Hepatocyte (in vitro differentiated cells): ENCODE data around the gene ARF6. TPM values are rescaled to one million over a fixed set of nuclear protein-coding genes. Genes with fewer than 3 reads are reported as not detected.
"Not testable (repeated sequence)": the region's sequence is repeated elsewhere in the genome, so short reads cannot be mapped to it uniquely, and the experiment has no call there.

Experiments used
- DNase-seq: peaks from one replicate; pipeline ENCODE4 v3.0.0-alpha.2; 2016; ENCODE audit warnings: low spot score
- H2AFZ ChIP-seq: fragments of 200-600 bp; sonication (generic); 2 replicates; pipeline ENCODE4 v1.6.0; 2016; ENCODE audit warnings: antibody characterized with exemption, mild to moderate bottlenecking
- H3K27ac ChIP-seq: fragments of 200-600 bp; sonication (generic); 2 replicates; pipeline ENCODE4 v1.5.1; 2016; ENCODE audit warnings: mild to moderate bottlenecking
- H3K27me3 ChIP-seq: fragments of 200-600 bp; sonication (generic); 2 replicates; pipeline ENCODE4 v1.6.1; 2016
- H3K36me3 ChIP-seq: fragments of 200-600 bp; sonication (generic); replicated peaks from 2 replicates; pipeline ENCODE4 v1.5.1; 2016; ENCODE audit warnings: low read depth; ENCODE audit not compliant: insufficient read depth
- H3K4me1 ChIP-seq: fragments of 200-600 bp; sonication (generic); 2 replicates; pipeline ENCODE4 v1.5.1; 2016; ENCODE audit warnings: mild to moderate bottlenecking, moderate library complexity; ENCODE audit not compliant: insufficient read depth
- H3K4me2 ChIP-seq: fragments of 200-600 bp; sonication (generic); 2 replicates; pipeline ENCODE4 v1.6.0; 2016
- H3K4me3 ChIP-seq: fragments of 200-600 bp; sonication (generic); 2 replicates; pipeline ENCODE4 v1.5.1; 2016; ENCODE audit warnings: mild to moderate bottlenecking
- H3K79me2 ChIP-seq: fragments of 200-600 bp; sonication (generic); 2 replicates; pipeline ENCODE4 v1.6.0; 2017; ENCODE audit warnings: mild to moderate bottlenecking
- H3K9me2 ChIP-seq: fragments of 200-600 bp; sonication (generic); replicated peaks from 2 replicates; pipeline ENCODE4 v1.6.0; 2017; ENCODE audit warnings: mild to moderate bottlenecking; ENCODE audit not compliant: insufficient read depth
- H3K9me3 ChIP-seq: fragments of 200-600 bp; sonication (generic); 2 replicates; pipeline ENCODE4 v1.5.1; 2016; ENCODE audit warnings: low read depth, mild to moderate bottlenecking
- H4K20me1 ChIP-seq: fragments of 200-600 bp; sonication (generic); 2 replicates; pipeline ENCODE4 v1.6.0; 2016; ENCODE audit warnings: mild to moderate bottlenecking; ENCODE audit not compliant: insufficient read depth, poor library complexity, severe bottlenecking
- EZH2 ChIP-seq: fragments of 200-600 bp; sonication (generic); IDR thresholded peaks from 2 replicates; pipeline ENCODE4 v1.6.1; 2016; ENCODE audit warnings: antibody characterized with exemption, mild to moderate bottlenecking, borderline replicate concordance
- EZH2phosphoT487 ChIP-seq: fragments of 200-600 bp; sonication (generic); IDR thresholded peaks from one replicate; pipeline ENCODE4 v1.6.1; 2018; ENCODE audit warnings: antibody characterized with exemption, mild to moderate bottlenecking, low read depth, moderate library complexity; ENCODE audit not compliant: unreplicated experiment, severe bottlenecking
- WGBS: methylation state at CpG from one replicate; pipeline ENCODE4 v1.1.6; 2016; ENCODE audit warnings: low lambda C conversion rate; ENCODE audit errors: missing lambda C conversion rate; 5-methylcytosine and 5-hydroxymethylcytosine counted together
- polyA plus RNA-seq: library from polyadenylated mRNA; unstranded; fragments of >200 nt; fragmentation: Nextera tagmentation; extraction: Ambion mirVana; gene quantifications from 2 replicates; pipeline ENCODE4 v1.2.1, GENCODE V29; 2016
- total RNA-seq: library from RNA; depleted of rRNA; stranded (reverse); fragments of >200 nt; gene quantifications from 2 replicates; pipeline ENCODE4 v1.2.3, GENCODE V29; 2014
- TF ChIP-seq, protein P1 (sequence below): fragments of 200-600 bp; sonication (generic); IDR thresholded peaks from 2 replicates; pipeline ENCODE4 v1.5.1; 2016; ENCODE audit warnings: antibody characterized with exemption, mild to moderate bottlenecking; ENCODE audit not compliant: poor library complexity

Gene ARF6
- total and polyA plus RNA-seq, 2 experiments from 2014 or later: 53.9 to 64.8 TPM

DNA sequence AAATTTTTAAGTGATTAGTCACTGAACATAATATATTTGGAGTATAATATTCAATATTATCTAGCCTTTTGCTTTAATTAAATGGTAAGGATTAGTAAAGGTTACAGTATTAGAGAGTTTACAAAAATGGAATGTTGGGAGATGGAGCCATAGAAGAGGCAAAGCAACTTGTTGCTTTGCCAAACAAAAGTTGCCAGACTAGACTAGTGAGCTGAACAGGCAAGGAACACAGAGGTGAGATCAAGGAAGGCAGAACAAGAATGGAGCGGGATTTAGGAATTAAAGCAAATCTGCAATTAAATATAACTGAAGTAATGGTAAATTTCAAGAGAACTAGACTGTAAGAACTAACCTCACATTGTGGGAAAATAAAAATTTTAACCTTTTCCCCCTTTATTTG is 5.1 kb downstream of the ARF6 start:
- Histone ChIP-seq H3K27me3 (no peaks in the 10 kb centered on the region), H3K4me2 (peak overlapping the region; percentile 77), H3K9me3 (no peaks in the 10 kb centered on the region), H4K20me1 (peaks cover 35% of the 10 kb centered on the region), H3K79me2 (peaks cover 60% of the 10 kb centered on the region), H3K9me2 (no peaks in the 10 kb centered on the region), H3K36me3 (peaks cover 5% of the 10 kb centered on the region), H3K4me3 (no peak overlapping the region), H3K27ac (no peak overlapping the region), H3K4me1 (peaks cover 19% of the 10 kb centered on the region), H2AFZ (no peak overlapping the region)
- WGBS: 92% methylated on average over 1 of the region's 1 CpG
- no peak for DNase-seq
- TF ChIP-seq EZH2phosphoT487 (no peak), EZH2 (no peak)
- TF ChIP-seq, protein P1, sequence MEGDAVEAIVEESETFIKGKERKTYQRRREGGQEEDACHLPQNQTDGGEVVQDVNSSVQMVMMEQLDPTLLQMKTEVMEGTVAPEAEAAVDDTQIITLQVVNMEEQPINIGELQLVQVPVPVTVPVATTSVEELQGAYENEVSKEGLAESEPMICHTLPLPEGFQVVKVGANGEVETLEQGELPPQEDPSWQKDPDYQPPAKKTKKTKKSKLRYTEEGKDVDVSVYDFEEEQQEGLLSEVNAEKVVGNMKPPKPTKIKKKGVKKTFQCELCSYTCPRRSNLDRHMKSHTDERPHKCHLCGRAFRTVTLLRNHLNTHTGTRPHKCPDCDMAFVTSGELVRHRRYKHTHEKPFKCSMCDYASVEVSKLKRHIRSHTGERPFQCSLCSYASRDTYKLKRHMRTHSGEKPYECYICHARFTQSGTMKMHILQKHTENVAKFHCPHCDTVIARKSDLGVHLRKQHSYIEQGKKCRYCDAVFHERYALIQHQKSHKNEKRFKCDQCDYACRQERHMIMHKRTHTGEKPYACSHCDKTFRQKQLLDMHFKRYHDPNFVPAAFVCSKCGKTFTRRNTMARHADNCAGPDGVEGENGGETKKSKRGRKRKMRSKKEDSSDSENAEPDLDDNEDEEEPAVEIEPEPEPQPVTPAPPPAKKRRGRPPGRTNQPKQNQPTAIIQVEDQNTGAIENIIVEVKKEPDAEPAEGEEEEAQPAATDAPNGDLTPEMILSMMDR: no peak

DNA sequence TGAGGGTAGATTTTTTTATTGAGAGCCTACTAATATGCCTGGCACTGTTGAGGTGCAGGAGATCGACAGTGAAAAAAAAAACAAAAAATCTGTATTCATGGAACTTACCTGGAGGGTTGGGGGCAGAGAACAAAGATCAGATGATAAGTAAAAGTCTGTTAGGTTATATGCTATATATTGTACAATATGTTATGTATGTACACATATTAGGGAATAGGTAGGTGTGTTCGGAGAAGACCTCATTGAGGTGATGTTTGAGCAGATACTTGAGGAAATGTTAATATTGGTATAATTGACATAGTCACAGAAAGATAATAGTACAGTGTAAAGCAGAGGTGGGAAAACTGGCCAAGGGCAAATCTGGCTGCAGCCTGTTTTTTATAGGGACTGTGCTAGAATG is 5.6 kb downstream of the ARF6 start:
- no peak for TF ChIP-seq EZH2phosphoT487
- TF ChIP-seq, protein P1: no peak
- no peak for TF ChIP-seq EZH2
- Histone ChIP-seq H4K20me1 (peaks cover 35% of the 10 kb centered on the region), H3K9me3 (no peaks in the 10 kb centered on the region), H2AFZ (no peak overlapping the region), H3K27me3 (no peaks in the 10 kb centered on the region), H3K27ac (no peak overlapping the region), H3K4me1 (peaks cover 19% of the 10 kb centered on the region), H3K9me2 (no peaks in the 10 kb centered on the region), H3K4me2 (peak overlapping the region; percentile 77), H3K36me3 (peaks cover 5% of the 10 kb centered on the region), H3K79me2 (peaks cover 55% of the 10 kb centered on the region), H3K4me3 (no peak overlapping the region)
- DNase-seq: no peak
- 90% methylated on average over 2 of the region's 2 CpGs for WGBS

DNA sequence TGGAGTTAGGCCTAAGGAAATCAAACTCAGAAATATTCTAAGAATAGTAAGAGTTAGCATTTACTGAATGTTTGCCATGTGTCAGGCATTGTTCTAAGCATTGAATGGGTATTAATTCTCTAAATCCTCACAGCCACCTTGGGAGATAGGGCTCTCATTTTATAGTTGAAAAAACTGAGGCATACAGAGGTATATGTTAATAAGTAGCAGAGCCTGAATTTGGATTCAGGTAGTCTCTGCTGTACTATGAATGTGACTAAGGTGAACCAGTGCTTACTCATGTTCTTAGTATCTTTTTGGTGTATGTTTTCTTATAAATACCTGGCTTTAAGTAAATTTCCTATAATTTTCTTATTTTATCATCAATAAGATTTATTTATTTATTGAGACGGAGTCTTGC is 8.1 kb downstream of the ARF6 start:
- no peak overlapping the region for H3K4me2 ChIP-seq
- H3K27ac ChIP-seq: no peak overlapping the region
- no peak overlapping the region for H2AFZ ChIP-seq
- H3K4me3 ChIP-seq: no peak overlapping the region
- H3K79me2 ChIP-seq: peaks cover 30% of the 10 kb centered on the region
- no peak for DNase-seq
- H3K9me2 ChIP-seq: no peaks in the 10 kb centered on the region
- H4K20me1 ChIP-seq: peaks cover 13% of the 10 kb centered on the region
- H3K4me1 ChIP-seq: peaks cover 19% of the 10 kb centered on the region
- WGBS: 94% methylated on average over 1 of the region's 1 CpG
- H3K36me3 ChIP-seq: no peaks in the 10 kb centered on the region
- TF ChIP-seq EZH2 (no peak), EZH2phosphoT487 (no peak)
- TF ChIP-seq, protein P1: no peak
- H3K27me3 ChIP-seq: no peaks in the 10 kb centered on the region
- H3K9me3 ChIP-seq: no peaks in the 10 kb centered on the region

DNA sequence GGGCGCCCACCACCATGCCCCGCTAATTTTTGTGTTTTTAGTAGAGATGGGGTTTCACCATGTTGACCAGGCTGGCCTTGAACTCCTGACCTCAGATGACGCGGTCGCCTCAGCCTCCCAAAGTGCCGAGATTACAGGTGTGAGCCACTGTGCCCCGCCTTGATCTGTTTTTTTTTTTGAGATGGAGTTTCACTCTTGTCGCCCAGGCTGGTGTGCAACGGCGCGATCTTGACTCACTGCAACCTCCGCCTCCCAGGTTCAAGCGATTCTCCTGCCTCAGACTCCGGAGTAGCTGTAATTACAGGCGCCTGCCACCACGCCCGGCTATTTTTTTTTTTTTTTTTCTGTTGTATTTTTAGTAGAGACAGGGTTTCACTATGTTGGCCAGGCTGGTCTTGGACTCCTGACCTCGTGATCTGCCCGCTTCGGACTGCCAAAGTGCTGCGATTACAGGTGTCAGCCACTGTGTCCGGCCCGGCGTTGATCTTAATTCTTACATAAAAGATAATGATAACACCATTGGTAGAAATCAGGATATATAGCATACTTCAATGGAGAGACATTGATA is 9.9 kb downstream of the ARF6 start:
- not testable (repeated sequence) for DNase-seq, H3K27me3 ChIP-seq, H2AFZ ChIP-seq, H3K4me3 ChIP-seq, H4K20me1 ChIP-seq, H3K9me3 ChIP-seq, H3K4me1 ChIP-seq, H3K36me3 ChIP-seq, H3K4me2 ChIP-seq, H3K27ac ChIP-seq, H3K9me2 ChIP-seq
- 85% methylated on average over 23 of the region's 24 CpGs for WGBS
- H3K79me2 ChIP-seq: peaks cover 13% of the 10 kb centered on the region
